B cell (primary cell): ENCODE data around the gene ITPR1. TPM values are rescaled to one million over a fixed set of nuclear protein-coding genes. Genes with fewer than 3 reads are reported as not detected.
A peak's percentile ranks its signal among the peaks of the same experiment; 100 is the strongest.

Experiments
- ATAC-seq: fragments of 200-7000 bp; cut with Tn5 transposase; one replicate; pipeline ENCODE4 v1.10.0; 2021; ENCODE audit warnings: low read depth, mild to moderate bottlenecking, moderate number of reproducible peaks, moderate library complexity
- CTCF ChIA-PET: fragments of 350-600 bp; sonication (Branson Sonifier 250); formaldehyde crosslinking; loops from one replicate; lab custom pipeline; 2021; ENCODE audit warnings: antibody characterized with exemption, inconsistent platforms; lab: Charles Lee
- POLR2A ChIA-PET: fragments of 350-600 bp; sonication (Branson Sonifier 250); formaldehyde crosslinking; loops from one replicate; lab custom pipeline; 2021; ENCODE audit warnings: antibody characterized with exemption; lab: Charles Lee
- DNase-seq: peaks from one replicate; pipeline ENCODE4 v3.0.0; 2013
- H2AFZ ChIP-seq: 2 replicates; pipeline ENCODE4 v1.6.1; 2012; ENCODE audit warnings: mild to moderate bottlenecking, low read depth, low read length; ENCODE audit not compliant: insufficient read depth, poor library complexity, severe bottlenecking
- H3K27ac ChIP-seq, 2 donors: 1 replicate in 1 of 2; 2 replicates in 1 of 2; pipeline ENCODE4 v1.5.1; 2012 to 2013; ENCODE audit warnings: low read length in 2 of 2, mild to moderate bottlenecking in 2 of 2, moderate library complexity in 1 of 2
- H3K27me3 ChIP-seq, 4 experiments: fragments of 200-600 bp in 1 of 4; sonication (generic) in 1 of 4; replicated peaks in 1 of 4; 1 replicate in 2 of 4; 2 replicates in 2 of 4; pipeline versions ENCODE4 v1.6.1 to v1.7.0; 2013 to 2016; ENCODE audit warnings: low read length in 3 of 4, mild to moderate bottlenecking in 2 of 4, mixed read lengths in 1 of 4, moderate library complexity in 1 of 4; ENCODE audit not compliant: insufficient read depth in 4 of 4, control insufficient read depth in 3 of 4; ENCODE audit errors: control extremely low read depth in 1 of 4
- H3K36me3 ChIP-seq, 2 experiments: replicated peaks in 1 of 2; 1 replicate in 1 of 2; 2 replicates in 1 of 2; pipeline versions ENCODE4 v1.6.1 to v1.7.1; 2013; ENCODE audit warnings: low read length in 1 of 2; ENCODE audit not compliant: insufficient read depth in 2 of 2, control insufficient read depth in 1 of 2; ENCODE audit errors: control extremely low read depth in 1 of 2, extremely low read depth in 1 of 2
- H3K4me1 ChIP-seq, 2 donors: fragments of 200-600 bp in 1 of 2; sonication (generic) in 1 of 2; 1 replicate in 1 of 2; 2 replicates in 1 of 2; pipeline versions ENCODE4 v1.5.1 to v1.6.1; 2013 to 2017; ENCODE audit warnings: low read length in 2 of 2; ENCODE audit not compliant: control insufficient read depth in 2 of 2, insufficient read depth in 2 of 2
- H3K4me2 ChIP-seq: replicated peaks from 2 replicates; pipeline ENCODE3; 2012; ENCODE audit warnings: mild to moderate bottlenecking, low read depth, low read length; ENCODE audit not compliant: poor library complexity, severe bottlenecking
- H3K4me3 ChIP-seq, 5 experiments: fragments of 200-600 bp in 1 of 5; sonication (generic) in 1 of 5; 1 replicate in 3 of 5; 2 replicates in 2 of 5; pipeline versions ENCODE4 v1.5.1 to v1.7.0; 2011 to 2016; ENCODE audit warnings: low read length in 4 of 5, mild to moderate bottlenecking in 4 of 5, low read depth in 2 of 5, control low read depth in 1 of 5, moderate library complexity in 1 of 5; ENCODE audit not compliant: insufficient read depth in 1 of 5; ENCODE audit errors: control extremely low read depth in 1 of 5, extremely low read depth in 1 of 5
- H3K79me2 ChIP-seq: fragments of 200-600 bp; sonication (generic); one replicate; pipeline ENCODE4 v1.6.0; 2016; ENCODE audit warnings: low read length; ENCODE audit not compliant: control insufficient read depth, insufficient read depth
- H3K9ac ChIP-seq: fragments of 200-600 bp; sonication (generic); 2 replicates; pipeline ENCODE4 v1.6.1; 2017; ENCODE audit warnings: mild to moderate bottlenecking, low read length, moderate library complexity
- H3K9me3 ChIP-seq, 3 donors: one replicate each; pipeline versions ENCODE4 v1.6.1 to v1.7.1; 2013; ENCODE audit warnings: low read length in 2 of 3; ENCODE audit not compliant: control insufficient read depth in 2 of 3, insufficient read depth in 1 of 3; ENCODE audit errors: control extremely low read depth in 1 of 3
- H4K20me1 ChIP-seq: 2 replicates; pipeline ENCODE4 v1.6.0; 2012; ENCODE audit warnings: mild to moderate bottlenecking, low read length; ENCODE audit not compliant: insufficient read depth, control insufficient read depth, poor library complexity, severe bottlenecking
- H3K27ac Mint-ChIP-seq: one replicate; pipeline ENCODE4 v1.8.0; 2021; ENCODE audit warnings: mixed read lengths
- H3K27me3 Mint-ChIP-seq: one replicate; pipeline ENCODE4 v1.8.0; 2021; ENCODE audit warnings: mixed read lengths
- H3K4me1 Mint-ChIP-seq: one replicate; pipeline ENCODE4 v1.8.0; 2021; ENCODE audit warnings: mixed read lengths
- H3K4me3 Mint-ChIP-seq: one replicate; pipeline ENCODE4 v1.8.0; 2021; ENCODE audit warnings: mixed read lengths
- H3K9me3 Mint-ChIP-seq: one replicate; pipeline ENCODE4 v1.8.0; 2022; ENCODE audit warnings: mixed read lengths; ENCODE audit not compliant: insufficient read depth
- CTCF ChIP-seq: fragments of 200-600 bp; IDR thresholded peaks from one replicate; pipeline ENCODE4 v1.8.0; 2022; ENCODE audit warnings: antibody characterized with exemption, mild to moderate bottlenecking
- EZH2 ChIP-seq: IDR thresholded peaks from 2 replicates; pipeline ENCODE4 v1.6.1; 2012; ENCODE audit warnings: borderline replicate concordance, low read depth, mild to moderate bottlenecking, moderate library complexity, low read length; ENCODE audit not compliant: insufficient read depth, poor library complexity, severe bottlenecking
- WGBS: methylation state at CpG from one replicate; pipeline ENCODE4 v1.1.5; 2013; ENCODE audit warnings: missing lambda C conversion rate; ENCODE audit not compliant: insufficient coverage; 5-methylcytosine and 5-hydroxymethylcytosine counted together
- intact Hi-C: fragments of 100-400 bp; cut with micrococcal nuclease; formaldehyde crosslinking; loops from one replicate; pipeline ENCODE4 v1.10.0; 2022
- polyA plus RNA-seq: library from polyadenylated mRNA; depleted of rRNA; stranded (reverse); fragments of >200 nt; gene quantifications from 2 replicates; pipeline ENCODE4 v1.2.3, GENCODE V29; 2012
- total RNA-seq, 2 donors: library from RNA; stranded (reverse); fragments of 120-200 nt in 1 of 2; gene quantifications; 1 replicate in 1 of 2; 2 replicates in 1 of 2; pipeline versions ENCODE4 v1.2.3 to v1.2.4, GENCODE V29; 2013 to 2022

Gene ITPR1
- total and polyA plus RNA-seq, 2 donors (not counting 1 experiment from before 2014, with no cell fraction given), result 64.0 to 332 TPM

GRCh38 chr3:4586381-4586780, 93.2 kb downstream of the ITPR1 start:
- DNase-seq, result no peak
- H3K4me3 ChIP-seq, result no peak overlapping the region
- ATAC-seq, result no peak
- peaks cover 95% of the 10 kb centered on the region for H3K79me2 ChIP-seq
- Mint-ChIP-seq H3K9me3 (no peaks in the 10 kb centered on the region), H3K27ac (no peak overlapping the region), H3K4me1 (peaks cover 90% of the 10 kb centered on the region), H3K4me3 (no peak overlapping the region), H3K27me3 (no peaks in the 10 kb centered on the region)
- no peak overlapping the region for H2AFZ ChIP-seq
- peaks cover 52 to 61% of the 10 kb centered on the region in 2 donors for H3K4me1 ChIP-seq
- H3K36me3 ChIP-seq, result peaks cover 0 to 5% of the 10 kb centered on the region in 2 experiments
- TF ChIP-seq CTCF, result no peak
- no peak for TF ChIP-seq EZH2
- H3K9me3 ChIP-seq, result no peaks in the 10 kb centered on the region
- H3K27me3 ChIP-seq, result no peaks in the 10 kb centered on the region
- H3K9ac ChIP-seq, result no peak overlapping the region
- WGBS, result 88% methylated on average over 1 of the region's 4 CpGs
- intact Hi-C loops, result no loop called here
- ChIA-PET CTCF (interaction anchor here (0.6 to 1.4 kb wide), 6 partner anchors 10 to 235 kb away, joined by 3 to 6 read pairs (median 3); partner anchors contain the start of gene ITPR1), POLR2A (no interaction called here)
- peaks cover 98% of the 10 kb centered on the region for H4K20me1 ChIP-seq
- H3K4me2 ChIP-seq, result no peak overlapping the region
- H3K27ac ChIP-seq, result no peak overlapping the region

GRCh38 chr3:4587061-4587837, 94.1 kb downstream of the ITPR1 start:
- Histone ChIP-seq H3K27me3 (no peaks in the 10 kb centered on the region), H3K4me2 (peak overlapping the region; percentile 9), H3K36me3 (peaks cover 0 to 5% of the 10 kb centered on the region in 2 experiments), H3K9me3 (no peaks in the 10 kb centered on the region), H3K27ac (no peak overlapping the region), H3K4me3 (no peak overlapping the region), H2AFZ (no peak overlapping the region), H3K79me2 (peaks cover 96% of the 10 kb centered on the region), H3K4me1 (peaks cover 48 to 54% of the 10 kb centered on the region in 2 donors), H4K20me1 (peaks cover 97% of the 10 kb centered on the region), H3K9ac (no peak overlapping the region)
- TF ChIP-seq EZH2, result no peak
- TF ChIP-seq CTCF, result no peak
- H3K4me3 Mint-ChIP-seq, result no peak overlapping the region
- no peaks in the 10 kb centered on the region for H3K9me3 Mint-ChIP-seq
- POLR2A ChIA-PET, result no interaction called here
- intact Hi-C loops, result no loop called here
- H3K4me1 Mint-ChIP-seq, result peaks cover 92% of the 10 kb centered on the region
- peak overlapping the region; percentile 10 for H3K27ac Mint-ChIP-seq
- no peaks in the 10 kb centered on the region for H3K27me3 Mint-ChIP-seq
- ATAC-seq (no peak), DNase-seq (no peak)
- CTCF ChIA-PET, result interaction anchor here (0.6 to 1.7 kb wide), 5 partner anchors 9 to 237 kb away, joined by 3 to 6 read pairs (median 3); no protein-coding TSS in a partner anchor
- WGBS, result 73% methylated on average over 5 of the region's 8 CpGs
